ENCODE data around the gene BTBD9. TPM values are rescaled to one million over a fixed set of nuclear protein-coding genes. Genes with fewer than 3 reads are reported as not detected.
A peak's percentile ranks its signal among the peaks of the same experiment; 100 is the strongest.

The BTBD9 gene
- total and polyA plus RNA-seq, 2 of the 13 experiments (the other 11 are each of a cell fraction or from before 2014, with no cell fraction given) = 1.2 to 3.0 TPM

GRCh38 chr6:38687043-38687353, 47.3 kb upstream of the BTBD9 start (continued):
- peak; percentile 76 for TF ChIP-seq HNF4A (CRISPR knock-in tag; IDR thresholded peaks at IDR 0.05)
- no peak for TF ChIP-seq SOX6 (IDR thresholded peaks at IDR 0.05)
- TF ChIP-seq SOX6 (CRISPR knock-in tag; IDR thresholded peaks at IDR 0.05) = peak; percentile 26; the same call in 1 of the 2 replicates
- TF ChIP-seq E2F1 (CRISPR knock-in tag; IDR thresholded peaks at IDR 0.05) = 0 out of 2 replicates have a peak, but pooled peaks have one; percentile 26
- TF ChIP-seq GRHL1 (CRISPR knock-in tag; conservative IDR thresholded peaks at IDR 0.05) = no peak
- TF ChIP-seq ZNF362 (CRISPR knock-in tag; IDR thresholded peaks at IDR 0.05; ENCODE audit: borderline replicate concordance) = no peak
- no peak for TF ChIP-seq SSRP1 (CRISPR knock-in tag; IDR thresholded peaks at IDR 0.05)
- TF ChIP-seq XRCC5 (optimal IDR thresholded peaks at IDR 0.05; ENCODE audit: low read length) = no peak
- no peak for TF ChIP-seq U2AF2 (IDR thresholded peaks at IDR 0.05; ENCODE audit: low read depth, low read length)
- TF ChIP-seq GFI1 (CRISPR knock-in tag; IDR thresholded peaks at IDR 0.05; ENCODE audit: borderline replicate concordance) = 0 out of 2 replicates have a peak, but pooled peaks have one; percentile 39
- no peak for TF ChIP-seq SAP130 (CRISPR knock-in tag; IDR thresholded peaks at IDR 0.05; ENCODE audit: low read depth)
- no peak for TF ChIP-seq HOXA5 (CRISPR knock-in tag; IDR thresholded peaks at IDR 0.05)
- no peak for TF ChIP-seq RBM39 (IDR thresholded peaks at IDR 0.05; ENCODE audit: low read depth, low read length, poor library complexity, severe bottlenecking)
- TF ChIP-seq THYN1 (CRISPR knock-in tag; IDR thresholded peaks at IDR 0.05; ENCODE audit: borderline replicate concordance, low read depth) = no peak
- no peak for TF ChIP-seq ZFP82 (CRISPR knock-in tag; IDR thresholded peaks at IDR 0.05; ENCODE audit: borderline replicate concordance)
- no peak for TF ChIP-seq ZBTB40 (IDR thresholded peaks at IDR 0.05)
- no peak for TF ChIP-seq ZBTB40 (CRISPR knock-in tag; IDR thresholded peaks at IDR 0.05)
- TF ChIP-seq ZNF576 (CRISPR knock-in tag; IDR thresholded peaks at IDR 0.05) = no peak
- no peak for TF ChIP-seq SIX4 (CRISPR knock-in tag; IDR thresholded peaks at IDR 0.05)
